HG02870 (cell line): ENCODE measurements around the gene PPP2R5B.

Experiments
- ATAC-seq: cut with Tn5 transposase; IDR thresholded peaks from one replicate; pipeline ENCODE4 v1.9.1; 2021; ENCODE audit warnings: mild to moderate bottlenecking, moderate library complexity; ENCODE audit not compliant: unreplicated experiment

PPP2R5B gene

DNA sequence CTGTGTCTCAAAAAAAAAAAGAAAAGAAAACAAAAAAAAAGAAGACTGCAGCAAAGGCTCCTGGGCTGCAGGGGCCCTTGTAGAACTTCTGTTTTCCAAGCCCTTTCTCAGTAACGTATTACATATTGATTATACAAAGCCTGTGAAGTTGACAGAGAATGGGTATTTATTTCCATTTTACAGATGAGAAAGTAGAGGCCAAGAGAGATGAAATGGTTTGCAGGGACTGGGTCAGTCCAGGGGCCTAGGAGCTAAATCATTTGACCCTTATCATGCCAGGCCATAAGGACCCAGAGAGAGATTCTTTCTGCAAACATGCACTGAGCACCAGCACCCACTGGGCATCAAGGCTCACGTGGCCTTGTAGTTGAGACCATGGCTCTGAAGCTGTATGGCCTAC lies 4.5 kb downstream of the PPP2R5B start:
- ATAC-seq = no peak

DNA sequence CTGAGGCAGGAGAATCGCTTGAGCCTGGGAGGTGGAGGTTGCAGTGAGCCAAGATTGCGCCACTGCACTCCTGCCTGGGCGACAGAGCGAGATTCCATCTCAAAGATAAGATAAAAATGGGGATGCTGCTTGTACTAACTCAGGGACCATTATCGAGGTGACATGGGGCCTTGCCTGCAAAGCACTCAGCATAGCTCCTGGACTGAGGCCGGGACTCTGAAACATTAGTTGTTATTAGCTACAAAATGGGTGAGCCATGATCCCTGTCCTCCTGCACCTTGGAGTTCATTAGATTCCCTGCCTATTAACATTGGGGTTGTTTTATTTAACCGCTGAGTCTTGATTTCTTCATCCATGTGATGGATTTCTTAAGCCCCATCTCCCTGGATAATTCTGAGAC lies 5.1 kb downstream of the PPP2R5B start:
- no peak for ATAC-seq

DNA sequence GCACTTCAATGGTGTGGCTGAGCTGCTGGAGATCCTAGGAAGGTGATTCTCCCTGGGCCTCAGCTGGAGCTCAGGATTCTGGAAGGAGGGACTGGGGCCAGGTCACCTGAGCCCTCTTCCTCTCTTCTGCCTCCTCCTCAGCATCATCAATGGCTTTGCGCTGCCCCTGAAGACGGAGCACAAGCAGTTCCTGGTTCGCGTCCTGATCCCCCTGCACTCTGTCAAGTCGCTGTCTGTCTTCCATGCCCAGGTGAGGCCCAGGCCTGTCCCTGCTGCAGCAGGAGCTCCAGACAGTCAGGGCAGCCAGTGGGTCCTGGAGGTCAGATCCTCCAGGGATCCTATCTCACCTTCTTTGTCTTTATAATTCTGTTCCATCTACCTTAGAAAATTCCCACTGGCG lies 5.9 kb downstream of the PPP2R5B start:
- ATAC-seq = no peak

DNA sequence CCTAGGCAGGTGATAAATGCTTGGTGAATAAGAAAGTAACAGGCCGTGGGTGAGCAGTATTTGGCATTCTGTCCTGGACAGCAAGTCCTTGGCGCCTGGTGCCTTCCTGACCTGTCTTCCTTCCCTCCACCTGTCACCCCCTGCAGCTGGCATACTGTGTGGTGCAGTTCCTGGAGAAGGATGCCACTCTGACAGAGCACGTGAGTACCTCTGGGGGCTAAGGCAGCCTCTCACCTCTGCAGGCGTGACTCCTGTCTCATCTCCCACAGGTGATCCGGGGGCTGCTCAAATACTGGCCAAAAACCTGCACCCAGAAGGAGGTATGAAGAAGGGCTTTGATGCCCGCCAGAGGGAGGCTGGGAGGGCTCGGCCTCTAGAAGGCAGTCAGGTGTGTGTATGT lies 6.8 kb downstream of the PPP2R5B start:
- ATAC-seq = no peak

DNA sequence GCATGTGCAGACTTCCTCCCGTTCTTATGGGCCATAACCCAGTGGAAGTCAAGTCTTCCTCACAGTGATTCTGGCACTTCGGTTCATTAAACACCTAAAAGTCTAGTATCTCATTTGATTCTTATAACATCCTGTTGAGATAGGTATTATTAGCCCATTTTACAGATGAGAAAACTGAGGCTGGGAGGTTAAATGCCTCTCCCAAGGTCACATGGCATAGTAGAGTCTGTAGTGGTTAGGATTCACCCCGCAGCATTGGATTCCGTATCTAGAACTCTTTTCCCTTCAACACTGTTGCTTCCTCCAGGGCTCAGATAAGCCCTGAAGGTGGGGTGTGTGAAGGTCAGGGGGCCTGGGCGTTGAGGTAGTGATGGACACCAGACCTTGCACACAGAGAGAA lies 7.8 kb downstream of the PPP2R5B start:
- no peak for ATAC-seq

DNA sequence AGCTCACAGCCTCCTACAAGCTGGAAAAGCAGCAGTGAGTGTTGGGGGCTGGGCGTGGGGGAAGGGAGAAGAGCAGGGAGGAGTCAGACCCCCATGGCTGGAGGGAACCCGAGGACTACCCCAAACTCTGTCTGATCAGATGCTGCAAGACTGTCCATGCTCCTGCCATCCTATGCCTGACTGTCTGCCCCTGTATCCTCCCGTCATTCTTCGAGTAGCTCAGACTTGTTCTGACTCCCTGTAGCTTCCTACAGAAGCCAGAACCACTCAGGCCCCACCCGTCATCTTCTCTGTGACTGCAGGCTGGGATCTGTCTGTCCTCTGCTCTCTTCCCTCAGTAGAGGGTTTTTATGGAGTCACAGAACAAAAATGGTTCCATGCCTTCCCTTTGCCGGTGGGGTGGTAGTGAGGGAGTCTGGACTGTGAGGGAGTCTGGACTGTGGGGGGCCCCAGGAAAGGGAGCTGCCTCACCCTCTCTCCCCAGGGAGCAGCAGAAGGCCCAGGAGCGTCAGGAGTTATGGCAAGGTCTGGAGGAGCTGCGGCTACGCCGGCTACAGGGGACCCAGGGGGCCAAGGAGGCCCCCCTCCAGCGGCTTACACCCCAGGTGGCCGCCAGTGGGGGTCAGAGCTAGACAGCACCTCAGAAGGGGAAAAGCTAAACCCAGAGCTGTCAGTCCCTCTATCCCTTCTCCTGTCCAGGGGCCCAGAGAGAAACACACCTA lies 8.9 kb downstream of the PPP2R5B start:
- ATAC-seq = no peak

DNA sequence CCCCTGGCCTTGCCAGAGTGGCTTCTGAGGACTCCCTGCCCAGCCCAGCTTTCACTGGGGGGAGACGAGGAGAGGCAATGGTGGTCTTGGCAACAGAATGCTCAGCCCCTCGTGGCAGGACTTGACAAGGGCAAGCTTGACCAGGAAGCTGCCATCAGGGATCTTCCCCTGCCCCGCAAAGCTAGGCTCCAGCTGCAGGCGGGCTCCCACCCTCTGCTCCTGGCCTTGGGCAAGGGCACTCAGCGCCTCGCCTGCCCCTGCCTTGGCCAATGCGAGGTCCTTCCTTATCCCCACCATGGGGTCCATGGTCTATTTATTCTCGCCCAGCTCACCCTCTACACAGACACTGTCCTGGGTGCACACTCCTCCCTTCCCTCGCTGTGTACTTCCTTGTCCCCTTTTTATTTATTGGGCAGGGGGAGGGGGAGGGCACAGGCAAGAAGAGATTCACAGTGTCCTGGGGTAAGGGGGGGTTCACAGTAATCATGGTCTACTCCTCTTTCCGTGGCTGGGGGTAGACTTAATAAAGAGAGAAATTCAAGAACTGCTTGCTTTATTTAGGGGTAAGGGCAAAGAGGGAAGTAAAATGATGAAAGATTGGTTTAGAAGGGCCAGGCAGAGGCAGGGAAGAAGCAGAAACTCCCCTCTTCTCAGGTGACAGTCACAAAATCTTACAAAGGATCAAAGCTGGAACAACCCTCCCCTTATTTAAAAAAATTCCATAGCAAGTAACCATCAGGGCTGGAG lies 9.6 kb downstream of the PPP2R5B start:
- ATAC-seq = no peak

DNA sequence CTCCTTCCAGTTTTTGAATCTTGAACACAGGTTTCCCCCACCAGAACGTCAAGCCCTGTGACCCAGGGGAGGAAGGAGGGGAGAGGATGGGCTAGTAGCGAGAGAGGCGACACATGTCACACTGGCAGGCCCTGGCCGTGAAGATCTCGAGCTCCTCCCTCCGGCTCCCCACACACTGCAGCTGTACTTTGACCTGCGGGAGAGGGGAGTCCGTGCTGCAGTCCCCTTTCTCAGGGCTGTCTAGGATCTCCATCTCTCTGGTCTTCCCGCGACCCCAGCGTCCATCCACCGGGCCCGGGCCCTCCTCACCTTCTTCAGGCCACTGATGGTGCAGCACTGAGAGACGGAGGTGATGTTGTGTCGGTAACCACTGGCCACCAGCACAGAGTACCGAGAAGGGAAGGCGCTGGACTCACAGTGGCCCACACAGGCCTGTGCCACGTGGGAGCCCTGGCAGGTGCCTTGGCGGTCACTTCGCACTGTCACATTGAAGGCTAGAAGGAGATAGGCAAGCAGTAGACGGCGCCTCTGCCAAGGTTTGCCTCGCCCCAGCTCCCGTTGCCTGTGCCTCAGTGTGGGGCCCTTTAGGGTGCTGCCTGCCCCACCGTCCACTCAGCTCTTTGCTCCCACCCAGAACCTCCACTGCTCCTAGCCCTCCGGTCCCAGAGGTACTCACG lies 10.3 kb downstream of the PPP2R5B start:
- no peak for ATAC-seq

DNA sequence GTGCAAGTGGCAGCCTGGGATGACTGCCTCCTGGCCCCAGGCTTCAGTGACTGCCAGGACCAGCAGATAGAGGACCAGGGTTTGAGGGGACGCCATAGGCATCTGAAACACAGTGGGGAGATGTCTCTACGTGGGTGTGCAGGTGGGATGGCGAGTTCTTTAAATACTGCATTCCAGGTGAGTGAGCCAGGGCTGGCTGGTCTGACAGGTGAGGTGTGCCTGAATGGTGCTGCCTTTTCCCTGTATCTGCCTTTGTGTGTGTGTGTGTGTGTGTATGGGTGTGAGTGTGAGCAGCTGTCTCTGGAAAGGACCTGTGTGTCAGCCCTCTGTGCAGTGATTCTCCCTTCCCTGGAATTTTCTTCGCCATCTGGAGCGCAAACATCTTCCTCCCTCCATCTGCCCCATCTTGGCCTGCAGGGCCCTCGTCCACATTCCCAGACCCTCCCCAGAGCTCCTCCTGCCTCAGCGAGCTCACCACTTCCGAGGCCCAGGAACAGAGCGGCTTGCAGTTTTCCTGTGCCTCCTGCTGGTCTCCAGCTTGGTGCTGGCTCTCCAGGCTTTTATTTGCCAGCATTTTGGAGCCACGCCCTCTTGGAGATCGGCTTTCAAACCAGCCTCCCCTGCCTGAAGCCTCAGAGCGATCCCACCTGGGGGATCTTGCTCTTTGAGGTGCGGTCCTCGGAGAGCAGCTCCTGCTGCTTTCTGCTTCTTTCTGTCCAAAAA lies 11.0 kb downstream of the PPP2R5B start, which contains the start of gene GPHA2:
Gene GPHA2, minus strand, starts transcription at position 535 of the 723 bp plus-strand sequence. Its CDS starts 433 bp downstream, at position 102.
- no peak for ATAC-seq

DNA sequence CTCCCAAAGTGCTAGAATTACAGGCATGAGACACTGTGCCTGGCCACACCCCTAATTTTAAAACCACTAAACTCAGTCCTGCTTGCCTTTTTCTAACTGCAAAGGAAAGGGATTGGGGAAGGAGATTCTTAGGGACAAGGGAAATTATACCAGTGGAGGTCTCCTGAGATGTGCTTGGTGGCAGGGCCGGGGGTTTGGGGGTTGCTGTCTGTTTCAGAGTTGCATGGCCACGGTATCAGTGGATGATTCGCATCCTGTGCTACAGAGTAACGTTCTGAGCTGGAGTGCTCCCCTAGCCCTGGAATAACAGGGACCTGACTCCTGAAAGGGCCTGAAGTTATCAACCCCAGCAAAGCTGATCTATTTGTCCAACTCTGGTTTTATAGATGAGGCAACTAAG lies 12.1 kb downstream of the PPP2R5B start:
- ATAC-seq = no peak

DNA sequence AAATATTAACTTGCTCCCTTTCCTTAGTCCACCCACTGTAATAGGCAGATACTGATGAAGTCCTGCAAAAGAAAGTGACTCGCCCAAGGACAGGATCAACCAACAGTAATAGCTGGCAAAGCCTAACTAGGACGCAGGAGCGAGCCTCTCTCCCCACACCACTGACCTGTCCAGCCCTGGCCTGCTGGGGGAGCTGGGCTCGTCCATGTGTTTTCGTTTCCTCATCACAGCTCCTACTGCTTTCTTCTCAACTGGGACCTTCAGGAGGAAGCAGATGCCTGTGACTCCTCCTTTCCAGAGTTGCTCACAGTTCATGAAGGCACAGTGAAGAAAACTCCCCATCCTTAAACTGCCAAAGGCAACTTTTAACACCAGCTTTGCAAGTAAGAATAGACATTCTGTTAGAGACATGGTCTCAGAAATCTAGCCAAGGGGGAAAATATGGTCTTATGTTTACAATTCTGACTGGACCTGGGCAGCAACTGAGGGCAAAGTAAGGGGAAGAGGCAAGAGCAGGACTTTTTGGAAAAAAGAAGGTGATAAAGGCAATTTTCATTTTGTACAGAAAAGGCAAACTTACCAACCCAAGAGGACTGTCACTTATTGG lies 22.8 kb downstream of the PPP2R5B start:
- no peak for ATAC-seq

DNA sequence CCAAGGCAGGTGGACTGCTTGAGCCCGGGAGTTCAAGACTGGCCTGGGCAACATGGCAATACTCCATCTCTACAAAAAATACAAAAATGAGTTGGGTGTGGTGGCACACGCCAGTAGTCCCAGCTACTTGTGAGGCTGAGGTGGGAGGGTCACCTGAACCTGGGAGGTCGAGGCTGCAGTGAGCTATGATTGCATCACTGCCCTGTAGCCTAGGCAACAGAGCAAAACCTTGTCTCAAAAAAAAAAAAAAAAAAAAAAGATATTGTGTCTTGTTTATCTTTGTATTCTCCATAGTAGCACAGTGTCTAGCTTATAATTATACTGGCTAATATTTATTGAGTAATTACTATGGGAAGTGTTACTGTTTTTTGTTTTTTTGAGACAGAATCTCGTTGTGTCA lies 27.0 kb downstream of the PPP2R5B start:
- no peak for ATAC-seq

DNA sequence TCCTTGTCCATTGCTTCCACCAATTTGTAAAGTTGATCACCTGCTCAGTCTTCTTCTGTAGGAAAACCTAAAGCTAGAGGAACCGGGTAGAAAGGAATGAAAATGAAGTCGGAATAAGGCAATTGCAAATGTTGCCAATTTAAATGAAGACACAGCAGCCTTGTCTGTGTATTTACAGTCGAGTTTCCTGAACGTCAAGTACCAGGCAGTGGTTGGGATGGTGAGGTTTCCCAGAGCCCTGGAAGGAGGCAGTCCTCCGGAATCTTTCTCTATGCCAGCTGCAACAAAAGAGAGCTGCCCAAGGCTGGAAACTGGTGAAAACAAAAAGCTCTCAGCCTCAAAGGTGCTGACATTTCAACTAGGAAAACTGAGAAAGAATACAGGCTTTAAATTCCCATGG lies 29.7 kb downstream of the PPP2R5B start:
- no peak for ATAC-seq

DNA sequence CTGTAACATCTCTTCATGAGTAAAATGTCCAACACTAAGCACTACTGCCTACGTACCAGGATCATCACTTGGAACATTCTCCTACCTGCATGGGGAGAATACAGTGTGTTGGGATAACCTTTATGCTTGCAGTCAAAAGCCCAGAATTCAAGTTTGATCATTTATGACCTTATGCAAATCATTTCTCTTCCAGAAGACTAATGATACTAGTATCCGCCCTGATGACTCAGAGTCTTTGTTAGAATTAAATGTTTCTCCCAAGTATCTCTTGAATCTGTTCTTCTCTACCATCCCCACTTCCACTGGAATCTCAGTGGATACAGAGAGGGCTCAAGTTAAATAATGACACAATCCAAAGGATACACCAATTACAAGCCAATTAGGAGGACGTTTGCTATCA lies 35.0 kb downstream of the PPP2R5B start:
- no peak for ATAC-seq

DNA sequence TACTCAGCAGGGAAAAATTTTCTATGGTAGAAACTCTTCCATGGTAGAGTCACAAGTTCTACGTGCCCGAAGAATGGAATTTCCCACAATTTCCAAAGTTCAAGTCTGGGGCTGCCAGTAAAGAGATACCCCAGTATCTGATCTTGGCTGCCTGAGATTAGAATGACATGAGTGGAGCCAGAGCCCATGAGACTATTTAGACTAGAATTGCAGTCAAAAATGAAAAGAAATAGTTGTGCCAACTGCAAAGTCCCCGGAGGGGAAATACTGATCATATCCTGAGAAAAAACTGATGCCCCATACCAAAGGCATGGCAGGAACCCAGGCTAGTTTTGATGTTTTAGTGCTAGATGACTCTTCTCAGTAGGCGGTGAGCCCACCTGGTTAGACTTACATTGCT lies 36.2 kb downstream of the PPP2R5B start:
- ATAC-seq = no peak

DNA sequence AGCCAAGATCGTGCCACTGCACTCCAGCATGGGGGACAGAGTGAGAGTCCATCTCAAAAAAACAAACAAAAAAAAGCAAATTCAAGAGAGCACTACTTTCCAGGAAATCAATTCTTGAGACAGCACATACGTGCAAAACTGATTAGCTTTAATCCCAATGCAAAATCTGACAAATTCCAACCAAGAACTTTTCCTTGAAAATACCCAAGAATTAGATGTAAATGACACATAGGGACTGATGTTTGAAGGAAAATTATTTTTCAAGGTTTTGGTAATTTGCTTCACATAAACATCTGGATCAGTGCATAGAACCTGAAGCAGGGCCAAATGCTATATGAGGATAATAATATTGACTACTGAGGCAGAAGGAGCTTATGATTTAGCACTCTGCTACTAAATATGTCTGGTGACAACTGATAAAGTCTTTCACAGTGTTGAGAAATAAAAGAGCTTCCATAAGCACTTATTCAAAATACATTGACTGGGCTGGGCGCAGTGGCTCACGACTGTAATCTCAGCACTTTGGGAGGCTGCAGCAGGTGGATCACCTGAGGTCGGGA lies 38.7 kb downstream of the PPP2R5B start:
- no peak for ATAC-seq

DNA sequence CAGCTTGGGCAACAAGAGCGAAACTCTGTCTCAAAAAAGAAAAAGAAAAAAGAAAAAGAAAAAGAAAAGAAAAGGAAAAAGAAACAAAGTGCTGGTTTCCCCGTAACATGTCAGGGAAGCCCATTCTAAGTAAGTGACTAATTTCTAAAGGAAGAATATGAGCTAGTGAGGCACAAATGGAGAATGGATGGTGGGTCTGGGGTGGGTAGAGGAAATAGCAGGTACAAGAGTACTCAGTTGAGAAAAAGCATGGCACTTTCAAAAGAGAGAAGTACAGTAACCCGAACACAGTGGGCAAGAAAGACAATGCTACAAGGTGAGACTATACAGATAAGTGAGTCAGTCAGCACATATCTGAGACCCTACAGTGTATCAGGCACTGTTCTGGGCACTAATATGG lies 42.9 kb downstream of the PPP2R5B start:
- no peak for ATAC-seq

DNA sequence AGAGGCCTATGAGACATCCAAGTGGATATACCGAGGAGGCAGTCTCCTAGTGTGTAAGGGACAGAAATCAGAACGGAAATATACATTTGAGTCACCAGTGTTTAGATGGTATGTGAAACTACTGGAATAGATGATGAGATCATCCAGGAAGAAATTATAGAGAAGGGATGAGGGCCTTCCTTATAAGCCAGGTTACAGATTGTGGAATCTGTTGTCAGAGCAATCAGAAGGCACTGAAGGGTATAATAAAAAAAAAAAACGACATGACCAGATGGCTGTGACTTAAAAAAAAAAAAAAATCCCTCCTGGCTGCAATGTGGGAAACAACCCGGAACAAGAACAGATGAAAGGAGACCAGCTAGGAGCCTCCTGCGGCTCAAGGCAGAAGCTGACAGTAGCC lies 44.7 kb downstream of the PPP2R5B start:
- no peak for ATAC-seq

DNA sequence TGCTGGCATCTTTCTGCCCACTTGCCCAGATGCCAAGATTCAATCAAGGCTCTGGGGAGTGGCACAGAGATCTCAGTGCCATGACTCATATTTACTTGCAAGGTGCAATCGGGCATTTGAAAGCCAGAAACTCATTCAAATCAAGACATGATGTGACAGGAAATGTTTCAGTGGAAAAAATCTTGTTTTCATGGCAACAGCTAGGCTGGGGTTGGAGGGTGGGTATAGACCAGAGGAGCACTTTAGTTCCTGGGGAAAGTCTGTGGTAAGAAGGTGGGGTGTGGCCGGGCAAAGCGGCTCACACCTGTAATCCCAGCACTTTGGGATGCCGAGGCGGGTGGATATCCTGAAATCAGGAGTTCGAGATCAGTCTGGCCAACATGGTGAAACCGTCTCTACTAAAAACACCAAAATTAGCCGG lies 46.3 kb downstream of the PPP2R5B start:
- ATAC-seq = no peak

DNA sequence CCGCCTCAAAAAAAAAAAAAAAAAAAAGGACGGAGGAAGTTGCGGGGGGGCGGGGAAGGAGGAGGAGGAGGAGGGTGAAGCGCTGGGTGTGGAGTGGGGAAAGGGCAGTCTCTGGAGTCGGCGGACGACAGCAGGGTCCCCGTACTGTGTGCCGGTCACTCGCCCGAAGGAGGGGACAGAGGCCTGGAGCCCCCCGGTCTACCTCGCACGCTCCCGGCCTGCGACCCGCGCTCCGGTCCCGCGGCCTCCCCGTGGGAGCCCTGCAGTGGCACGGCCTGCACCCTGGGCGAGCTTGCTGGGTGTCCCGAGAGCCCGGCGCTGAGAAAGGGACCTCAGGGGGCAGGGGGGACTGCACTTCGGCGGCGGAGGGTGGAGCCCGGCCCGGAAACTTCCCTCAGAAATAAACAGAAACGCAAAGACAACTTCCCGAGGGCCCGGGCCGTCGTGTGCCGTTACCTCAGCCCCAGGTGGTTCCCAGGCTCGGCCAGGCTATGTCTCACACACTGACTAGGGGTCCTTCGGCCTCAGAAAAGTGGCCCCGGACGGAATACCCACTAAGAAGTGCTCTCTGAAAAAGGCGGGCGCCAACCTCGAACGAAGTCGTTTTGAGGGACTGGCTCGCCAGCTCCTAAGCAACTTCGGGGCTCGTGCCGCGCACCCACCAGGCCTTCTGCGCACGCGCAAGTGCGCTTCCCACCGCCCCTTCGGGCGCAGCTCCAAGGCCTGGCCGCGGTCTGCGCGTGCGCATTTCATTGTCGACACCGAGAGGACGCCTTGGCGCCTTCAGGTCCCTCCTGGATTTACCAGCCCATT lies 47.1 kb downstream of the PPP2R5B start, which contains the start of gene MAJIN:
Gene MAJIN, minus strand, starts transcription at position 688 of the 813 bp plus-strand sequence. CDS start 12,703 bp downstream, outside the sequence.
- ATAC-seq = no peak
